NCI-H82 treated with DMSO at 0.1 percent for 48 hours (cell line): Measurements from ENCODE around the gene ADIPOR2.

Experiments used
- DNase-seq: peaks from one replicate; lab custom pipeline; 2025; ENCODE audit not compliant: unreplicated experiment; lab: John Stamatoyannopoulos, UW

Gene ADIPOR2

DNA sequence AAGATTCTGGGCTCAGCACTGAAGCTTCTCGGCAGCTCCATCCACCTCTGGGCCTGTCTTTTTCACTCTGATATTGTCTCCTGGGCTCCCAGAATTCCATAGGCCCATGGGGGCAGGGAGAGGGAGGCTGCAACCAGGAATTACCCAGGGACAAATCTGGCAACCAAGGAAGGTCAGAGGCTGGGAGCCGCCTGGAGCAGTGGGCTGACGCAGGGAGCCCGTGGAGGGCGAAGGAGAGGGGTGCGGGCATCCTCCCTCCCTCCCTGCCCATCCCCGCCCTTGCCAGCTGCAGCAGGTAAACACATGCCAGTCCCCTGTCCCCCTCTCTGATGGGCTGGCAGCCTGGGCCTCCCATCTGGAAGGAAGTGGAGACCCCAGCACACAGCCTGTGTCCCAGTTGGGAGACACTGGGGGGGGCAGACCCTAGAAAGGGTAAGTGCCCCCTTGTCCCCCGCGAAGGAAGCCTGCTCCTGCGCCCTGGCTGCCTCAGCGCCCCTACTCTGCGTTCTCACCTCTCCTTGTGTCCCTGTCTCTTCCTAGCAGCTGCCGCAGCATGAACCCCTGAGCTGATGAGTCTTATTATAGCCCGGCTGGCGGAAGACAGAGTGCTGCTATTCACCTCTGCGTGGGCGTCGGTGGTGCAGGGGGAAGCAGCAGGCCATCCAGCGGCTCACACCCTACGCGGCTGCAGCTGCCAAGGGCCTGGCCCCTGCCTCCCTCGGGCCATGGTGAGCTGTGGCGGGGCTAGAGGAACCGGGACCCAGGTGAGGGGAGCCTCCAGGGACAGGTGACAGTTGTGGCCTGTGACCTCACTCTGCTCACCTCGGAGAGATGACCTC lies 136.2 kb downstream of the ADIPOR2 start:
- DNase-seq, result no peak

DNA sequence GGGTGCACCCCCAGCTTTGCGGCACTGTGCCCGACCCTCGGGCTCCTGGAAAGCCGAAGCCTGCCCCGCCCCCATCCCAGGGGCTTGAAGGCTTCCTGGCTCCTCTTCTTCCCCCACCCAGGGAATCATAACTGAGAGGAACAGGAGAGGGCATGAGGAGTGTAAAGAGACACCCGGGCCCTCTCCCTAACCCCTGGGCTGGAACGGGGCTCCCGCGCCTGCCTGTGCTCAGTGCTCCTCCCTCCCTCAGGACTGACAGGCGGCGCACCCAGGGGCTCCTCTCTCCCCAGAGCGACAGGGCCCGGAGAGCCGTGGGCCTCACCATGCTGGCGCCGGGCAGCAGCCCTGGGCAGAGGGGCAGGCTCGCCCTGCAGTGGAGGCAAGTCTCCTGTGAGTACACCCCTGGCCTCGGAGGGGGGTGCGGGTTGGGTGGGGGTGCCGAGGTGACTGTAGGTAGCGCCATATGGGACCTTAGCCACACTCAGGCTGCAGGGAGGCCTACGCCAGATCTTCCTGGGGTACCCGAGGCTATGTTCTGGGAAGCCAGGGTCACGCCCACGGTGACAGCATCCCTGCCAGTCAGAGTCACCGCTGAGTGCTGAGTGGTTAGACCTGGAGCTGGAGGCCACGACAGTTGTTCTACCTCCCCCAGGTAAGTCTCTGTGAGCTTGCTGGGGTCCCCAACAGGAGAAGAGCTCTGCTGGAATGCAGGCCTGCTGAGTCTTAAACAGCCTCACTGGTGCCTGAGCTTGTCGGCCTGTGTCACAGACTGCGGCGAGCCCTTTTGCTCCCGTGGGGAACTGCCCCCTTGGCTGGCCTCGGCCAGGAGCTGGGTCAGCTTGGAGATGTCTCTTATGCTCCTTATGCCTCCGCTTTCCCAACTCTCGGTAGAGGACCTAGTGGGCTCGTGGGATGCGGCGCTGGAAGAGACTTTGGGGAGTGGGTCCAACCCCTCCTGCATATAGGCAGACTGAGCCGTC lies 137.2 kb downstream of the ADIPOR2 start:
- no peak for DNase-seq

DNA sequence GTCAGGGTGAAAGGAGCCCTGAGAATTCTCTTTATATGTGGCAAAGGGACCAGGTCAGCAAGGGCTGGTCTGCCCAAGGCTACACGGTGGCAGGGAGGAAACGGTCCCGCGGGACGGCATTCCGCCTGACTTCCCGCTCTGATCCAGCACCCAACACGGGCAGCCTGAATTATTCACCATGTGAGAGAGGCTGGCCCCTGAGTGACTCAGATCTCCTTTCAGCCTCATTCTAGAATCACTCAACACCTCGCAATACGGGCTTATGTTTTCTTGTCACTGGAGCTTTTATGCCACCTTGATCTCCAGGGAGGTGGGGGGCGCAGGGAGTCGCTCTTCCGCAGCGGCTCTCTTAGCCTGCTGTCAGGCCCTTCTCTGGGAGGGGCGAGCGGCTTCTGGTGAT lies 138.0 kb downstream of the ADIPOR2 start:
- DNase-seq, result no peak

DNA sequence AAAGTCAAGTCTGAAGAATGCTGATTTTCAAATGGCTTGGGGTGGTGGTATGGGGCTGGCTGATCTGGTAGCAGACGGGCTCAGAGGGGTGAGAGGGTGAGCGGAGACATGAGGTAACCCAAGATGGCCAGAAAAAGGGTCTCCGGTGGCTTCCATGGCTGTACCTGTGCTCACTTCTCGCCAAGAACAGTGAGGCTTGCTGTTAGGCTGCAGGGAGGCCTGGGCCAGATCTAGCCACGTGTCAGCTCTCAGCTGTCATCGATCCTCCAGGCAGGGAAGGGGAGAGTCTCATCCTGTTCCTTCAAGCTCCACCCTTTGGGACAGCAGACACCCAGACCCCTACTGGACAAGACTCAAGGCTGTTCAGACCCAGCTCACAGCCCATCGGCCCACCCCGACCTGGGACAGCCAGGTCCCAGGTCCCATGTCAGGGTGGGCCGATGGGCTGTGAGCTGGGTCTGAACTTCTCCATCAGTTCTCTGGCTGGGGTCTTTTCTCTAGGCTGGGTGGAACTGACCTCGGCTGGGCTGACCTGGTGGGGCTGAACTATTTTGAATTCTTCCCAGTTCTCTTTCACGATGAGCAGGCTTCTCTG lies 138.5 kb downstream of the ADIPOR2 start:
- DNase-seq, result no peak

DNA sequence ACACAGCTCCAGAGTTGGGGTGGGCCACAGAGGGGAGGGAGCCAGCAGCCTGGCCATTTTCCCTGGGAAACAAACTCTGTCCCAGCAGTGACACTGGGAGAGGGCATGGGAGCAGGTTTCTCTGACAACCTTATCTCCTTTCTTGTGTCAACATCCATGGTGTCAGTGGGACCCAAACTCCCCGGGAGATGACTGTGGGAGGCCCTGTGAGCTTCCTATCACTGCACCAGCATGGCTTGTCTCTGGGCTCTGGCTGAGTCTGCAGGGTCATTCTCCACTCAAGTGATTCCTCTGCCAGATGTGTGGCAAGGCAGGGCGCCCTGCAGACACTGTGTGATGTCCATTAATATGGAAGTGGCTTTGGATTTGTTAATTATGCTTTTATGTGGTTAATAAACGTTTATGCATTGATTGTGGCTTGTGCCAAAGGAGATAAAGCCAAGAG lies 139.6 kb downstream of the ADIPOR2 start:
- DNase-seq, result no peak

DNA sequence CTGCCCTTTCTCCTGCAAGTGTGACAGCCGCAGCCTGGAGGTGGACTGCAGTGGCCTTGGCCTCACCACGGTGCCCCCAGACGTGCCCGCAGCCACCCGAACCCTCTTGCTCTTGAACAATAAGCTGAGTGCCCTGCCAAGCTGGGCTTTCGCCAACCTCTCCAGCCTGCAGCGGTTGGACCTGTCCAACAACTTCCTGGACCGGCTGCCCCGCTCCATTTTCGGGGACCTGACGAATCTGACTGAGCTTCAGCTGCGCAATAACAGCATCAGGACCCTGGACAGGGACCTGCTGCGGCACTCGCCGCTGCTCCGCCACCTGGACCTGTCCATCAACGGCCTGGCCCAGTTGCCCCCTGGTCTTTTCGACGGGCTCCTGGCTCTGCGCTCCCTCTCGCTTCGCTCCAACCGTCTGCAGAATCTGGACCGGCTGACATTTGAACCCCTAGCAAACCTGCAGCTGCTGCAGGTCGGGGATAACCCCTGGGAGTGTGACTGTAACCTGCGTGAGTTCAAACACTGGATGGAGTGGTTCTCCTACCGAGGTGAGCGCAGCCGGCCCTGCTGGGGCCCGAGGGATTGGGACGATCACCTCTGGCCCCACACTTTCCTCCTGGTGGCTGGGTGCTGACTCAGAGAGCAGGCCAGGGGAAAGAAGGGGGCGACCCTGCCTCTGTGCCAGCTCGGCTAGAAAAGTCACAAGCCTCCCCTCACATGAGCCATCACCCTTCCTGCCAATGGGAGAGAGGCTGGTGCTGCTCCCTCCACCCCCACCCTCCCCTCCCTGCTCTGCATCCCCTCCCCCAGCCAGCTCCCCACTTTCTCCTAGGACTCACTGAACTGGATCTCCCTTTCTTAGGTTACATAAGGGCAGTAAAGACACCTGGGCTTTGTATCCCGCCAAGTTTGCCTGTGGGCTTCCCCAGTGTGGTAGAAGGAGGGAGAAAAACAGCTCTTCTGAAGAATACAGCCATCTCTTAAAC lies 140.4 kb downstream of the ADIPOR2 start:
- no peak for DNase-seq

DNA sequence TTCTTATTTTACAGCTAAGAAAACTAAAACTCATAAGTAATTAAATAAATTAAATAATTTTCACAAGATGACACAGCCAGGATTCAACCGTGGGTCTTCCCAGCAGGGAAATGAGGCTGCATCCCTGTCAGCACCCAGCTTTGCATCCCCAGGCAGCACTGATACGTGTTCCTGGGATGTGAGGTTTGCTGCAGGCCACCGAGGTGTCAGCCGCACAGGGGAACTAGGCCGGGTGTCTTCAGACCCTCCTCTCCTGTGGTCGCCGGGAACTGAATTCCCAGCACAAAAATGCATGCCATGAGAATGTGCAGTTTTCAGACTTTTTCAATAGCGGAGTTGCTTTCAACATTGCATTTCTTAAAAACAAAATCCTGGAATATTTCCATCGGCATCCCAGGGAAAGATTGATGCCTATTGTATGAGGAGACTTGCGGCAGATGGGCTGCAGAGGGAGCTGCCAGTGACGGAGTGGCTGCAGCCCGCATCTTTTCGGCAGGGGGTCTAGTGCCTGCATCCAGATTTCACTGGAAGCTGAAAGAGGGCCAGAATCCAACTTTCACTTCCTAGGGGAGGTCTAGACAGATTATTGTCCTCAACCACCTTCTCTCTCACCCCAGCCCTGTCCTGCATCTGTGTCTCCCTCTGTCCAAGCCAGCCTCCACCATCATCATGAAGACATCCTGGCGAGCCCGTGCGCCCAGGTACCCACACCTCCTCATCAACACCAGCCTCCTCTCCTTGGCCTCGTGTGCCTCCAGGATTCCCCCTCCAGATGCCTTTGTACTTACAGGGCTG lies 142.1 kb downstream of the ADIPOR2 start:
- no peak for DNase-seq

DNA sequence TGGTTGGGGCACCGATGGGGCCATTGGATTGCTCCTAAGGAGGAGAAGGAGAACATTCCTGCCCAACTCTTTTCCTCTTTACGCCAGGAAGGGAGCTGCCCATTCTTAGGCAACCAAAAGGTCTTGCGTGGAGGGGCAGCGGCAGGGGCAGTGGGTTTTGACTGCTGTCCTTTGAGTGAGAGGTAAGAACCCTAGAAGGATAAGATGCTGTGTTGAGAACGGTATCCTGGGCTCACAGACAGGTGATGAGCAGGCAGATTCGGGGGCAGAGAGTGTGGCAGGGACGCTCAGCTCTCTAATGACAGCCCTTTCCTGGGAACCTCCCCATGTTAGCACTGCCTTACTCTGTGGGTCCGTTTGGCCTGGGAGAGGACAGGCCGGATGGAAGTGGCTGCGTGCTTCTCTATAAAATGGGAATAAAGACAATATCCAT lies 142.7 kb downstream of the ADIPOR2 start:
- DNase-seq, result no peak

DNA sequence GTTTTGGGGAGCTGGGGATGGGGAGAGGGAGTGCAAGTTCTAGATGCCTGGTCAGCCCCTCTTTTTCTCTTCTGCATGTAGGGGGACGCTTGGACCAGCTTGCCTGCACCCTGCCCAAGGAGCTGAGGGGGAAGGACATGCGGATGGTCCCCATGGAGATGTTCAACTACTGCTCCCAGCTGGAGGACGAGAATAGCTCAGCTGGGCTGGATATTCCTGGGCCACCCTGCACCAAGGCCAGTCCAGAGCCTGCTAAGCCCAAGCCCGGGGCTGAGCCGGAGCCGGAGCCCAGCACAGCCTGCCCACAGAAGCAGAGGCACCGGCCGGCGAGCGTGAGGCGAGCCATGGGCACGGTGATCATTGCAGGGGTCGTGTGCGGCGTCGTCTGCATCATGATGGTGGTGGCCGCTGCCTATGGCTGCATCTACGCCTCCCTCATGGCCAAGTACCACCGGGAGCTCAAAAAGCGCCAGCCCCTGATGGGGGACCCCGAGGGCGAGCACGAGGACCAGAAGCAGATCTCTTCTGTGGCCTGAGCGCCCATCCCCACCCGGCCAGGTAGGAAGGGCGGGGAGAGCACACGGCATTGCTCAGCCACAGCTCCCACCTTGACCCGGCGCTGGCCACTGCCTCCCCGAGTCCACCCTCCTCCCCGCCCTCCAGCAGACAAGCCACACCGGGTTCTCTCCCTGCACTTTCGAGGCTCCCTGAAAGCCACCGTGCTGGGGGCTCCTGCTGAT lies 143.5 kb downstream of the ADIPOR2 start:
- DNase-seq, result no peak

DNA sequence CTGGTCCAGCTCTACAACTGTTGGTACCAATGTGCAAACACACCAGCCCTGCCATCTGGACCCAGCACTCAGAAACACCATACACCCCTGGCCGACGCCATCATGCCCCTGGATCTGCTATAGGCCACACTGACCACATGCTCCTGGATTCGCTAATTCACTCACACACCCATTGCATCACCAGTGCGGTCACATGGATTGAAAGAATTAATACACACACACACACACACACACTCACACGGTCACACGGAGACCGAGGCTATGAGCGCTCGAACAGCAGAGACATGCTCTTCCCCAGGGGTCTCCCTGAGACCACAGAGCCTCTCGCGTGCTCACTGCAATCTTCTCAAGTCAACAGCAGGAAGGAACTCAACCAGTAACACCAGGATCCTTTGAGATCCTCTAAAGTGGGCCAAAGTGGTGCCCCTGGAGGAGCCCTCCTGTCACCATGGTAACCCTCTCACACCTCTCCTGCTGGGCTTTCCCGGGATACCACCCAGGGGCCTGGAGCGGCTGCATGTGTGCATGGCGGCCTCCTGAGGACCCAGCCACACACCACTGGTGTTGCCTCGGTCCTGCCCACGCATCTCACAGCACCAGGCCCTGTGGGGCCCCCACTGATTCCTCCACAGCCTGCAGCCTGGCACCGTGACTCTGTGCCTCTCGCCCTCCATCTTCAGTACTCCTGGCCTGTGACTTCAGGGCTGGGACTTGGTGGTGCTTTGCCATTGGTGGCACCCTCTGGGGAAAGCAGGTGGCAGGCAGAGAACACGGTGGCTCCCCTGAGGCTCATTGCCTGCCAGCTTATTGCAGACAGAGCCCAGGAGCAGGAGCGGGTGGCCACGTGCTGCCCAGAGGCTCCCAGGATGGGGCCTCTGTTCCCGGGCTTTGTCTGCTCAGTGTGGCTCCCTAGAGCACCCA lies 144.6 kb downstream of the ADIPOR2 start:
- no peak for DNase-seq

DNA sequence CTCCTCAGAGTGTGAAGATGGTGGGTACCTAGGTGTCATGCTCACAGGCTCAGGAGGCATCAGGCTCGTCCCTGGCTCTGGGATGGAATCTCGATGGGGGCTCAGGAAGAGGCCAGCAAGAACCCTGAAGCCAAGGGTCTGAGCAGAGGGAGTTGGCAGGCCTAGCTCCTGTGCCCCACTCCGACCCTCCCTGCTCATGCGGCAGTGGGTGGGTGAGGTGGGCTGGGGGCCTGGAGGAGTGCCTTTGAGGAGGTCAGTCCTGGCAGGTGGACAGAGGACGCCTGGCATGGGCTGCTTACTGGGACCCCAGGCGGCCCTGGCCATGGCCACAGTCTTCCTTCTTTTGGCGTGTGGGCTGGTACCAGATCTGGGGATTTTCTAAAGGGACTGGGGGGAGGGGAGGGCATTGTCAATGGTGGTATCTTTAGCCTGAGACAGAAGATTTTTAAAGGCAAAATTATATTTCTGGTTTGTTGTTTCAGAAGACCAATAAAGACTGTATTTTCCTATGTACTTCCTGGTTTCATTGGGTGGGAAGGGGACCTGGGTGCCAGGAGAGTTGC lies 145.5 kb downstream of the ADIPOR2 start:
- DNase-seq, result no peak

DNA sequence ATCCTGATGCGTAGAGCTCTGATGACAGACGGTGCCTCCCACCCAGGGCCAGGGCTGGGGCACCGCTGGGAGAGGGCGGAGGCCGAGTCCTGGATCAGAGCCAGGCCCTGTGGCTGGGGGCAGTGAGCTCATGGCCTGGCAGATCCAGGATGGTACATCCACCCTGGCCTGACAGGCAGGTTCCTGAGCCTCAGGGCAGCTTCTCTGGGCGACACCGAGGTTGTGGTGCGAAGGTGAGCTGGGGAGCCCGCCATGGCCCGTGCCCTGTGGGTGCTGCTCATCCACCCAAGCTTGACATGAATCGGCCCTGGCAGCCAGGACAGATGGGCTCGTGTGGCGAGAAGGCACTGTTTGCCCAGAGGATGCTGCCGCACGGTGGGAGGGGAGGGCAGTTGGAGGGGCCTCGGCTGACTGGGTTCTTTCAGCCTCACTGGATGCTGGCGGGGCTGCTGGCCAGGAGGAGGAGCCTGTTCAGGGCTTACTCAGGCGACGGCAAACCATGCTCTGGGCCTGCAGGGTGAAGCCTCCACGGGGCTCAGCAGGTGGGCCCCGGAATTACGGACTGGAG lies 146.1 kb downstream of the ADIPOR2 start:
- DNase-seq, result no peak

DNA sequence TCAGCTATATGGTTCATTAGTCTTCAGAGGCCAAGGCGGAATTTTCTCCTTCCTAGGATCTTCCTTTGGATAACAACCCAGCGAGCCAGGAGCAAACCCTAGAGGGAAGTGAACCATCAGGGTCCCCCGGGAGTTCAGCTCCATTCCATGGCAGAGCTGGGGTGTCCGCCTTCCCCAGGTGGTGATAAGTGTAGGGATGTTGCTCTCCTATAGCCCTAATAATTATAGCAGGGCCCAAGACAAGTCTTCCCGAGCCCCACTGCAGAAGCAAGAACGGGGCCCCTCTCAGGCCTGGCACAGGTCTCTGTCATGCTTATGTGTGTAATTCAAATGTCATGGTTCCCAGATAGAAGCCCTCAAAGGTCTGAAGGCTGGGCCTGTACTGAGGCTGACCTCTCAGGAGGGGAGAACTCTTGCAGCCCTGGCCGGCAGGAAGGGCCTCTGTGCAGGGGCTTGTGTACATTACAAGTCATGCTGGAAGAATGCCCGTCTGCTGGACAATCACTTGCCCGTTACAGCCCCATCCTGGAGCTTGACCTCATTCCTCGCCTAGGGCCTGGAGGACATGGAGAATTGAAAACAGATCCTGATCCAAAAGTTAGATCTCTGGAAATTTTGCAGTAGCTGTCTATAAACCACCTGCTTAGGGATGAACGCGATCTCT lies 146.8 kb downstream of the ADIPOR2 start:
- no peak for DNase-seq
